Neuronal stem cell (in vitro differentiated cells): Measurements from ENCODE around the gene C1orf35.

ENCODE experiments used
- DNase-seq: peaks from one replicate; pipeline ENCODE4 v3.0.0-alpha.2; 2013; ENCODE audit warnings: low spot score
- H2AFZ ChIP-seq: one replicate; pipeline ENCODE4 v1.6.1; 2013; ENCODE audit warnings: mild to moderate bottlenecking, low read length, inconsistent platforms
- H2AK5ac ChIP-seq: 2 replicates; pipeline ENCODE4 v1.6.1; 2013; ENCODE audit warnings: low read depth, mild to moderate bottlenecking, inconsistent platforms, low read length, moderate library complexity, mixed read lengths
- H2BK120ac ChIP-seq: 2 replicates; pipeline ENCODE4 v1.6.1; 2013; ENCODE audit warnings: low read depth, mild to moderate bottlenecking, inconsistent platforms, low read length, moderate library complexity, mixed read lengths
- H2BK12ac ChIP-seq: one replicate; pipeline ENCODE4 v1.6.1; 2013; ENCODE audit warnings: low read length, inconsistent platforms
- H2BK15ac ChIP-seq: 2 replicates; pipeline ENCODE4 v1.6.1; 2013; ENCODE audit warnings: mild to moderate bottlenecking, low read length, inconsistent platforms, mixed read lengths
- H2BK5ac ChIP-seq: one replicate; pipeline ENCODE4 v1.6.1; 2013; ENCODE audit warnings: inconsistent platforms, mild to moderate bottlenecking, low read length, moderate library complexity
- H3K14ac ChIP-seq: one replicate; pipeline ENCODE4 v1.6.1; 2013; ENCODE audit warnings: low read length, inconsistent platforms
- H3K18ac ChIP-seq: 2 replicates; pipeline ENCODE4 v1.6.1; 2013; ENCODE audit warnings: low read length, inconsistent platforms
- H3K23ac ChIP-seq: 2 replicates; pipeline ENCODE4 v1.6.1; 2013; ENCODE audit warnings: low read depth, mild to moderate bottlenecking, mixed read lengths, low read length, inconsistent platforms; ENCODE audit not compliant: poor library complexity
- H3K27ac ChIP-seq: replicated peaks from 3 replicates; pipeline ENCODE4 v1.5.1; 2013; ENCODE audit warnings: low read length, inconsistent platforms
- H3K27me3 ChIP-seq, 3 experiments: 2 replicates each; pipeline ENCODE4 v1.6.1; 2013; ENCODE audit warnings: low read length in 3 of 3, mild to moderate bottlenecking in 2 of 3, inconsistent platforms in 1 of 3, low read depth in 1 of 3, mixed read lengths in 1 of 3, moderate library complexity in 1 of 3; ENCODE audit not compliant: control insufficient read depth in 3 of 3, insufficient read depth in 3 of 3
- H3K36me3 ChIP-seq, 2 donors: replicated peaks in 1 of 2; 2 replicates each; pipeline ENCODE4 v1.6.1; 2013; ENCODE audit warnings: low read length in 2 of 2; ENCODE audit not compliant: control insufficient read depth in 2 of 2, insufficient read depth in 2 of 2
- H3K4ac ChIP-seq: 2 replicates; pipeline ENCODE4 v1.6.1; 2013; ENCODE audit warnings: inconsistent platforms, mild to moderate bottlenecking, low read length, moderate library complexity
- H3K4me1 ChIP-seq, 2 donors: 1 replicate in 1 of 2; 2 replicates in 1 of 2; pipeline ENCODE4 v1.6.1; 2013; ENCODE audit warnings: low read length in 2 of 2, low read depth in 1 of 2; ENCODE audit not compliant: control insufficient read depth in 2 of 2, insufficient read depth in 1 of 2
- H3K4me2 ChIP-seq: one replicate; pipeline ENCODE4 v1.6.1; 2013; ENCODE audit warnings: mild to moderate bottlenecking, low read length, inconsistent platforms; ENCODE audit not compliant: insufficient read depth, poor library complexity, severe bottlenecking
- H3K4me3 ChIP-seq, 2 donors: 2 replicates each; pipeline ENCODE4 v1.5.1; 2013; ENCODE audit warnings: low read length in 2 of 2, mild to moderate bottlenecking in 2 of 2, inconsistent platforms in 1 of 2, moderate library complexity in 1 of 2
- H3K79me1 ChIP-seq: one replicate; pipeline ENCODE4 v1.6.1; 2013; ENCODE audit warnings: low read depth, mild to moderate bottlenecking, inconsistent platforms, low read length, moderate library complexity
- H3K9ac ChIP-seq: one replicate; pipeline ENCODE4 v1.6.1; 2013; ENCODE audit warnings: mild to moderate bottlenecking, low read depth, low read length, inconsistent platforms; ENCODE audit not compliant: poor library complexity
- H3K9me3 ChIP-seq, 2 donors: replicated peaks in 1 of 2; 2 replicates each; pipeline versions ENCODE3 to v1.6.1; 2013; ENCODE audit warnings: low read length in 2 of 2, mild to moderate bottlenecking in 2 of 2, inconsistent platforms in 1 of 2, low read depth in 1 of 2, mixed read lengths in 1 of 2, moderate library complexity in 1 of 2; ENCODE audit not compliant: control insufficient read depth in 2 of 2, insufficient read depth in 1 of 2
- H4K8ac ChIP-seq: one replicate; pipeline ENCODE4 v1.6.1; 2013; ENCODE audit warnings: low read depth, mild to moderate bottlenecking, inconsistent platforms, low read length, moderate library complexity
- H4K91ac ChIP-seq: one replicate; pipeline ENCODE4 v1.6.1; 2013; ENCODE audit warnings: low read length, low read depth, mild to moderate bottlenecking, inconsistent platforms; ENCODE audit not compliant: poor library complexity
- WGBS, 2 donors: extraction: QIAGEN DNeasy Blood & Tissue Kit; methylation state at CpG; one replicate each; pipeline ENCODE4 v1.1.7; 2013; ENCODE audit warnings: missing lambda C conversion rate in 2 of 2, mixed read lengths in 1 of 2; ENCODE audit not compliant: insufficient read length in 2 of 2, insufficient replicate concordance in 1 of 2; ENCODE audit errors: extremely low coverage in 2 of 2; 5-methylcytosine and 5-hydroxymethylcytosine counted together

Gene C1orf35

DNA sequence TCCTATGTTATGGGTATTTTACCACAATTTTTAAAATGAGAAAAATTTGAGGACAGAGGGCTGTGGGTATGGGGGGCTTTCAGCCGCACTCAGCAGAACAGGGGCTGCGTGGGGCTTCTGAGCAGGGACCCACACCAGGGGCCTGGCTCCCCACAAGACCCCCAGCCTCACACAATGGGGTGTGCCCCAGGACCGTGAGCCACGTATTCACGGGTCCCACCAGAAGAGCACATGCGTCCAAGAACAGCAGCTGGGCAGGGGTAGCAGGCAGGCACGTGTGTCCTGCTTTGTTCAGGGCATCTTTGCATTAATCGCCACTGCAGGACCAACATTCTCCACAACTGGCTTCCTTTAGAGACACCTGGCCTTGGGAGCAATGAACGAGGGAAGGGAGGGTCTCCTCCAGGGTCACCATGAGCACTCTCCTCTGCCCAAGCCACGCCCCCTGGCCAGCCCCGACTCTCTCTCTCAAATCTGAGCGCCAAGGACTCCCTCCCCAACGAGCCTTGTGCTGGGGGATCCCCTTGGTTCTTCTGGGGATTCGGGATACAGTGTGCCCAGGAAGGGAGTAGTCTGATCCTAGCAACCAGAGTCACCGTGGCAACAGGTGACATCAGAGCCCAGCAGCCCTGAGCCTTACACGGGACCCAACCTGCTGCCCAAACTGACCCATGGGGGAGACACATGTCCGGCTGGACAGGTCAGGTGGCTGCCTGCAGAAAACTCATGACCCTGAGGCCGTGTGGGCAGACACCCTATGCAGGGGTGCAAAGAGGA, 28.0 kb downstream of the C1orf35 start:
- H3K36me3 ChIP-seq, result no peaks in the 10 kb centered on the region
- H2BK120ac ChIP-seq, result no peak overlapping the region

DNA sequence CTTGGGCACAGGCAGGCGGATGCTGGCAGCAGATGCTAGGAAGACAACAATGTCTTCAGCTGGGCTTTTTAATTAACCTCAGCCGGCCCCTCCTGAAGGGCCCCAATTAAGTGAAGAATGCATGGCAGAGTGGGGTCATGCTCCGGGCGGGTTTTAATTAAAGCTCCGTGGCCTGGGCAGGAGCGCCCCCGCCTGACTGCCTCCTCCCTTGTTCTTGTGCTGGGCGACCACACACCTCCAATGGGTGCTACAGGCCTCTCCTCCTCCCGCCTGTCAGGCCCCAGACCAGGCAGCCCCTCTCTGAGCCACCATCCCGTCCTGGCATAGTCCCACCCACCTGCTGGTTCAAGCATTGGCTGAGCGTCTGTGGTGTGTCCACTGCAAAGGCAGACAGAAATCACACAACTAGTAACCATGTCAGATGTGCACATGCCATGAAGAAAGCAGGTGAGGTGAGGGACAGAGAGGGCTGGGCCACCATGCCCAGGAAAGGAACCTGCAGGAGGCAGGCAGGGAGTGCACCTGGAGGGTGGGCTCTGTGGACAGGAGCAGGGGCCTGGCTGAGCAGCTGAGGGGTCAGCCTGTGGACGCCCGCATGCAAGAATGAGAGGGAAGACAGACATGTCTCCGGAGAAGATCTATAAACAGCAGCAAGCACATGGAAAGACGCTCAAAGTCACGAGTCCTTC, 29.1 kb downstream of the C1orf35 start:
- peaks cover 0 to 37% (median 34%) of the 10 kb centered on the region in 3 experiments for H3K27me3 ChIP-seq
- peak overlapping the region; percentile 37 for H3K9ac ChIP-seq
- no peak overlapping the region for H3K4me2 ChIP-seq
- no peak overlapping the region for H3K4ac ChIP-seq
- no peak overlapping the region for H3K27ac ChIP-seq
- H4K8ac ChIP-seq, result peak overlapping the region; percentile 84
- H3K14ac ChIP-seq, result peak overlapping the region; percentile 49
- H2BK12ac ChIP-seq, result peak overlapping the region; percentile 27
- no peak overlapping the region for H2AFZ ChIP-seq
- peaks cover 0 to 5% of the 10 kb centered on the region in 2 donors for H3K9me3 ChIP-seq
- peak overlapping the region; percentile 5 for H3K23ac ChIP-seq
- H4K91ac ChIP-seq, result no peak overlapping the region
- no CpG with 5 or more reads among the region's 16 CpGs for WGBS, 2 donors
- H2BK15ac ChIP-seq, result peak overlapping the region; percentile 94
- H2BK5ac ChIP-seq, result peak overlapping the region; percentile 10
- H3K4me3 ChIP-seq, result no peak overlapping the region
- H3K4me1 ChIP-seq, result peaks cover 0 to 12% of the 10 kb centered on the region in 2 donors
- no peak overlapping the region for H2BK120ac ChIP-seq
- H3K18ac ChIP-seq, result peak overlapping the region; percentile 92
- peak overlapping the region; percentile 6 for H2AK5ac ChIP-seq
- H3K79me1 ChIP-seq, result peaks cover 3% of the 10 kb centered on the region
- DNase-seq, result peak; percentile 56
- no peaks in the 10 kb centered on the region for H3K36me3 ChIP-seq

More for the DNA sequence above, 28.0 kb downstream of the C1orf35 start:
- peaks cover 3% of the 10 kb centered on the region for H3K79me1 ChIP-seq
- no peak overlapping the region for H4K91ac ChIP-seq
- no peak overlapping the region for H4K8ac ChIP-seq
- peaks cover 0 to 27% (median 24%) of the 10 kb centered on the region in 3 experiments for H3K27me3 ChIP-seq
- H3K14ac ChIP-seq, result no peak overlapping the region
- no peak overlapping the region for H3K4me2 ChIP-seq
- H3K27ac ChIP-seq, result no peak overlapping the region
- no peak overlapping the region for H3K4me3 ChIP-seq
- H2BK12ac ChIP-seq, result no peak overlapping the region
- no peak overlapping the region for H2AFZ ChIP-seq
- H3K9ac ChIP-seq, result peak overlapping the region; percentile 63
- H3K18ac ChIP-seq, result peak overlapping the region; percentile 51
- H2BK5ac ChIP-seq, result no peak overlapping the region
- no peak overlapping the region for H3K23ac ChIP-seq
- H2BK15ac ChIP-seq, result no peak overlapping the region
- peaks cover 0 to 12% of the 10 kb centered on the region in 2 donors for H3K4me1 ChIP-seq
- H3K4ac ChIP-seq, result no peak overlapping the region
- WGBS, 2 donors, result no CpG with 5 or more reads among the region's 18 CpGs
- H2AK5ac ChIP-seq, result peak overlapping the region; percentile 82
- no peak for DNase-seq
- peaks cover 0 to 3% of the 10 kb centered on the region in 2 donors for H3K9me3 ChIP-seq

DNA sequence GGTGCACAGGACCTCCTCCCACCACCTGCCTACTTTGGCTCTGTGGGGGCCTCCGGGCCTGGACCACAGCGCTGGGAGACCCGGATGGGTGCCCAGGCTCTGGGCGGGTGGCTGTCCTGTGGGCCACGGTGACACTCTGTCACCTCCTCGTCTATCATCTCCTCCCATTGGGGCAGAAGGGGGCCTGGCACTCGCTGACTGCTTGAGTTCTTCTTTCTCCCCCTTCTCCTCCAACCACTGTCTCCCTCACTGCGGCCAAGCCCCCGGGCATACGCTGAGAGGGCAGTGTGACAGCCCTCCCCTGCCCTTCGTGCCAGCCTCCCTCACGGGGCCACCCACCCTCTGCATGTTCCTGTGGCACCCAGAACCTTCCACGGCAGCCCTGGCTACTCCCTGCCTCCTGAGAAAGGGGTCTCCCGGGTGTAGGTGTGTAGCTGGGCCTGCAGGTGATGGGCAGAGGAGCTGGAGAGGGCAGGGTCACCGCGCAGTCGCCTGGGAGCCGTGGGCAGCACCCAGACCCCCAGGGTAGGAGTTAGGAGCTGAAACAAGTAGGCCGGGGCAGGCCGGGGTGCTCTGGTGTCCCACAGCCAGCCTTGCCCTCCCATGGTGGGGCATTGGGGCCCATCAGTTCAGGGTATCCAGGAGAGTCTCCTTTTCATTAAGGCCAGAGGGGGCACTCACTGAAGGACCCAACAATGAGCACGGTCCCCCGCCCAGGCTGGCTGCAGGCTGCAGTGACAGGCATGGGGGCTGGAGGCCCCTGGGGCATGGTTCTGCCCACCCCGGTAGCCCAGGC, 29.9 kb downstream of the C1orf35 start:
- H3K79me1 ChIP-seq, result peaks cover 3% of the 10 kb centered on the region
- no CpG with 5 or more reads among the region's 23 CpGs for WGBS, 2 donors
- peak overlapping the region; percentile 94 for H2BK15ac ChIP-seq
- no peak overlapping the region for H2BK120ac ChIP-seq
- no peak overlapping the region for H3K27ac ChIP-seq
- peak overlapping the region; percentile 79 for H3K14ac ChIP-seq
- H3K4me1 ChIP-seq, result peaks cover 0 to 12% of the 10 kb centered on the region in 2 donors
- H3K4ac ChIP-seq, result peak overlapping the region; percentile 78
- peak overlapping the region; percentile 82 for H3K23ac ChIP-seq
- no peak overlapping the region for H4K8ac ChIP-seq
- H2BK5ac ChIP-seq, result peak overlapping the region; percentile 10
- H2BK12ac ChIP-seq, result peak overlapping the region; percentile 99
- peak overlapping the region; percentile 9 for H4K91ac ChIP-seq
- H2AK5ac ChIP-seq, result peak overlapping the region; percentile 96
- no peaks in the 10 kb centered on the region for H3K36me3 ChIP-seq
- peak overlapping the region; percentile 92 for H3K18ac ChIP-seq
- H3K4me2 ChIP-seq, result no peak overlapping the region
- H3K27me3 ChIP-seq, result peaks cover 3 to 44% (median 41%) of the 10 kb centered on the region in 3 experiments
- H3K4me3 ChIP-seq, result no peak overlapping the region
- no peak overlapping the region for H2AFZ ChIP-seq
- no peak overlapping the region for H3K9ac ChIP-seq
- peaks cover 0 to 5% of the 10 kb centered on the region in 2 donors for H3K9me3 ChIP-seq
- no peak for DNase-seq
